ENCODE measurements around the gene BCKDHB.
"Not testable (repeated sequence)": the region's sequence is repeated elsewhere in the genome, so short reads cannot be mapped to it uniquely, and the experiment has no call there.

BCKDHB gene

DNA sequence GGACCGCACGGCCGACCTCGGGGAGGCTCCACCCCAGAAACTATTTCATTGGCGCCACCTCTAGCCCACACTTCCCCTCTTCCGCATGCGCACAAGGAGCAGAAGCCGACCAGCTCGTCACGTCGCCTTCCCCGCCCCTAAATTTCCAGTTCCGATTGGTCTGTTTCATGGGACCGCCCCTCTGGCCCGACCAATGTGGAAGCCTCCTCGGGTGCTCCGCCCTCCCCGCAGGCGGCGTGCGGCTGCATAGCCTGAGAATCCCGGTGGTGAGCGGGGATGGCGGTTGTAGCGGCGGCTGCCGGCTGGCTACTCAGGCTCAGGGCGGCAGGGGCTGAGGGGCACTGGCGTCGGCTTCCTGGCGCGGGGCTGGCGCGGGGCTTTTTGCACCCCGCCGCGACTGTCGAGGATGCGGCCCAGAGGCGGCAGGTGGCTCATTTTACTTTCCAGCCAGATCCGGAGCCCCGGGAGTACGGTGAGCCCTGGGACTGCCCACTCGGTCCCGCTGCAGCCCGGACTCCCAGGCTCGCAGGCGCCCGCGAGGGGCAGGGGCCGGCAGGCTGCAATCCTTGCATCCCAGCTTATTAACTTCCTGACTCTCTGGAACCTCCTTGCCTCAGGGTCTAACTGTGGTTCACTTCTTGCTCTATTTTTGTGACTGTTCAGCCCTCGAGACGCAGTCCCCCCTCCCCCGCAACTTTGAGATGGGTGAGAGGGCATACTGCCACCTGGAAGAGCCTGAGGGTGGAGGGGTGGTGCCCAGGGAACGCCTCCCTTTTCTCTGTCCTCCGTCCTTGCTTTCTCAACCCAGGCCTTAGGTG, at the start of gene BCKDHB:
BCKDHB (plus strand) TSS at position 254 of the 818 bp plus-strand sequence; CDS start at position 277, 23 bp downstream.
- peak; percentile 99 for DNase-seq (ENCODE audit: low read depth, low spot score)

GRCh38 chr6:80060774-80061173, 45.7 kb upstream of the BCKDHB start:
- DNase-seq (ENCODE audit: low read depth, low spot score), result no peak

- not testable (repeated sequence) for DNase-seq (ENCODE audit: low read depth, low spot score)
Observed at GRCh38 chr6:80068146-80068545, 38.3 kb upstream of the BCKDHB start.

DNA sequence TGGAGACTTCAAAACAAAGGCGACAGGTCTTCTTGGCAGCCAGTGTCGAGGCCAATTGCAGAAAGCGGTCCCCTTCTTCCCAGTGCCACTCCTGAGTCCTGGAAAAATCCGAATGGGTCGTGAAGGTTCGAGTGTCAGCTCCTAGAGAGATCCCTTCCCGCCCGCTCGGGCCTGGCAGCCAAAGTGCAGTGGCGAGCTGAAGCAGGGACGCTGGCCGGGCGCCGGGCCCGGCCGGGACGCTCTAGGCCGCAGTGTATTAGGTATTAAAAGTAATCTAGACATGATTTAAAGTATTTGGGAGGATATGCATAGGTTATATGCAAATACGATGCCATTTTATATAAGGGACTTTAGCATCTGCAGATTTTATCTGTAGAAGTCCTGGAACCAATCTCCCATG, 36.0 kb upstream of the BCKDHB start:
- DNase-seq (ENCODE audit: low read depth, low spot score), result not testable (repeated sequence)

DNA sequence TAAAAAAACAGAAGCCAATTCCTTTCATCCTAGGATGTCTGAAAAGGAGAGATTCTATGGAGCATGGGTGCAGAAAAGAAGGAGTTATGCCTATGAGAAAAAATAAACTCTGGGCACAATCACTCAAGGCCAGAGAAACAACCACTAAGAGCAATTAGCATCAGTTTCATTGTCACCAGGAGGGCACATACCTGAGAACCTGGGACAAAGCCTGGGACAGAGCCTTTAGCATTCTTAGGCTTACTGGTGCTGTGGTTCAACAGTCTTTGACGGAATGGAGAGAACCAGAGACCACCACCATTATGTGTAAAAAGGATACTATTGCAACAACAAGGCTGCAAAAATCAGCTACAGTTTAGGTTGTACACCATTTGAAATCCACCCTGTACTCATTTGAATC, 29.4 kb upstream of the BCKDHB start:
- DNase-seq (ENCODE audit: low read depth, low spot score), result no peak

- DNase-seq (ENCODE audit: low read depth, low spot score), result no peak
Observed at GRCh38 chr6:80088637-80089036, 17.8 kb upstream of the BCKDHB start.

GRCh38 chr6:80091506-80091905, 15.0 kb upstream of the BCKDHB start:
- DNase-seq (ENCODE audit: low read depth, low spot score), result no peak

- no peak for DNase-seq (ENCODE audit: low read depth, low spot score)
Observed at GRCh38 chr6:80094017-80094416, 12.5 kb upstream of the BCKDHB start.

DNA sequence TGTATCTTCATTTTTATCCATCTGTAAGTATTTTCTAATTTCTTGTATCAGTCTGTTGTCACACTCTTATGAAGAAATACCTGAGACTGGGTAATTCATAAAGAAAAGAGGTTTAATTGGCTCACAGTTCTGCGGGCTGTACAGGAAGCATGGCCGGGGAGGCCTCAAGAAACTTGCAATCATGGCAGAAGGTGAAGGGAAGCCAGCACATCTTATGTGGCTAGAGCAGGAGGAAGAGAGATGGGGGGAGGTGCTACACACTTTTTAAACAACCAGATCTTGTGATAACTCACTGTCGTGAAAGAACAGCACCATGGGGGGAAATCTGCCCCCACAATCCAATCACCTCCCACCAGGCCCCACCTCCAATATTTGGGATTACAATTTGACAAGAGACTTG, 10.9 kb upstream of the BCKDHB start:
- no peak for DNase-seq (ENCODE audit: low read depth, low spot score)

- DNase-seq (ENCODE audit: low read depth, low spot score), result no peak
Observed at GRCh38 chr6:80098392-80098791, 8.1 kb upstream of the BCKDHB start.

GRCh38 chr6:80104520-80104919, 2.0 kb upstream of the BCKDHB start:
- DNase-seq (ENCODE audit: low read depth, low spot score), result no peak

DNA sequence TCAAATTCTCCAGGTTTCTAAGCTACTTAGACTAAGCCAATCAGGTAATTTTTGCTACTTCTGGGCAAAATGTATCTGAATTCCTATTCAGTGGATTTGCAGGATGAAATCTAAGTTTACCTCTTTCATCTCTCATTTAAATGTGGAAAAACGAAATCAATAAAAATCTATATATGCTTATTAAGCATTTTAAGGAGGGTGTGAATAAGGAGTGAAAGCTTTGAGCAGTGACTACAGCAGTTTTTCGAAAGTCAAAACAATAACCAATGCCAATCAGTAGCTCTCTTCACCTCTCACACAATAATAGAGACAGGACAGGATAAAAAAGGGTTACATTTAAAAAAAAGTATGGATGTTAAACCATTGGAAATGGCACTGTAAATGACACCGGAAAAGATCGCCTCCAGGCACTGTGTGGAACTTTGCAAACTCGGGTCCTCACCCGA, 476 bp upstream of the BCKDHB start:
- no peak for DNase-seq (ENCODE audit: low read depth, low spot score)

DNA sequence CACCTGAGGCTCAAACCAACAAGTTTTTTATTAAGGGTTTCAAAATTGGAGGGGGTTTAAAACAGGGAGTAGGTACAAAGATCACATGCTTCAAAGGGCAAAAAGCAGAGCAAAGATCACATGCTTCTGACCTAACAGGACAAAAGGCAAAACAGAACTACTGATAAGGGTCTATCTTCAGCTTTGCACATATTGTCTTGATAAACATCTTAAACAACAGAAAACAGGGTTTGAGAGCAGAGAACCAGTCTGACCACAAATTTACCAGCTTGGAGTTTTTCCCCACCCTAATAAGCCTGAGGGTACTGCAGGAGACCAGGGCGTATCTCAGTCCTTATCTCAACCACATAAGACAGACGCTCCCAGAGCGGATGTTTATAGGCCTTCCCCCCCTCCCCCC, 16.1 kb downstream of the BCKDHB start:
- DNase-seq (ENCODE audit: low read depth, low spot score), result not testable (repeated sequence)

GRCh38 chr6:80126657-80127345, 20.3 kb downstream of the BCKDHB start:
- DNase-seq (ENCODE audit: low read depth, low spot score), result no peak

- DNase-seq (ENCODE audit: low read depth, low spot score), result no peak
Observed at GRCh38 chr6:80129485-80129884, 23.0 kb downstream of the BCKDHB start.

- no peak for DNase-seq (ENCODE audit: low read depth, low spot score)
Observed at GRCh38 chr6:80133020-80133419, 26.5 kb downstream of the BCKDHB start.

DNA sequence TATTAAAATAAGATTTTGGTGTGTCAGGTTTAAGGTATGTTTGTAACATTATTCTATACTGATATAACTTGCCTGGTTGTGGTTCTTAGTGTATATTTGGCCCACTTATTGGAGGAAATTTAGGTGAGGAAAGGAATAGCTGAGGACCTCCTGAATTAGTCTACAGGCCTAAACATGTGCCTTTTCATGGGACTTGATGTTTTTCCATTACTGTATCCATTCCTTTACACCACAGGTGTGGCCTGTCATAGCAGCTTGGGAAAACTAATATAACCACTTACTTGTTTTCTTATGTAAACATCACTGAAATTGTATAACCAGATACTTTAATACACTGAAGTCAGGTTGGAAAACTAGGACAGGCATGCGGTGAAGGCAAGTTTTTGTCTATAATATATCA, 27.6 kb downstream of the BCKDHB start:
- no peak for DNase-seq (ENCODE audit: low read depth, low spot score)

DNA sequence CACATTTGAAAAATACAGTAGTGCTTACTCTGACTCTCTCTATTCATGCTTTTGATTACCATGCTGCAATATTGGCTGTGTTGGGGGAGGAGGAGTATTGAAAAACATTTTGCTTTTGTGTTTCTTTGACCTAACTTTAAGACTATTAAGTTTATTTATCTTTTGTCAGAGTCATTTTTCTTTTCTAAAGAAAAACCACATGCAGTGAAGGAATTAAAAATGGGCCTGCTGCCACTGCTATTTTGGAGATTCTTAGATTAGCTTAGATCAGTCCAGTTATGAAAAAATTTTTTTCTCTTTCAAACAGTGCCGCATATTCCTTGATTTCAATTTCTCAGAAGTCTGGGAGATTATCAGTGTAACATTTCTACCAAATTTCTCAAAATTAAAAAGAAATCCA, 36.1 kb downstream of the BCKDHB start:
- DNase-seq (ENCODE audit: low read depth, low spot score), result no peak

- no peak for DNase-seq (ENCODE audit: low read depth, low spot score)
Observed at GRCh38 chr6:80143419-80143937, 37.0 kb downstream of the BCKDHB start.

GRCh38 chr6:80144753-80145315, 38.4 kb downstream of the BCKDHB start:
- DNase-seq (ENCODE audit: low read depth, low spot score), result no peak

DNA sequence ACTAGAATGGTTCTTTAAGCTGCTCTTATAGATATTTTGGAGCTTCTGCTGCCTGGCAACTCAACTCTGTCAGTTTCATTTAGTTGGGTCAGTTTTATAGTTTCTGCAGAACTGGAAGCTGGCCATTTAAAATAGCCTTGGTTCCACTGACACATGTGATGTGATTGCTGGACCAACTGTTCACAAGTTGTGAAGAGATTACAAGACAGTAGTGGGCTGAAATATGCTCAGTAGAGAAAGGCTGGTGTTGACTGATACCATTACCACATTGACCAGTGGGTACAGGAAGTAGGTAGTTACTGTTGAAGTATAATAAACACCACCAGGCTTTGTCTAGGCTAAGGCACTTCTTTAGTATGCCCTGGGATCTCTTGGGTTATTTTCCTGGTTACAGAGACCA, 39.0 kb downstream of the BCKDHB start:
- DNase-seq (ENCODE audit: low read depth, low spot score), result no peak

DNA sequence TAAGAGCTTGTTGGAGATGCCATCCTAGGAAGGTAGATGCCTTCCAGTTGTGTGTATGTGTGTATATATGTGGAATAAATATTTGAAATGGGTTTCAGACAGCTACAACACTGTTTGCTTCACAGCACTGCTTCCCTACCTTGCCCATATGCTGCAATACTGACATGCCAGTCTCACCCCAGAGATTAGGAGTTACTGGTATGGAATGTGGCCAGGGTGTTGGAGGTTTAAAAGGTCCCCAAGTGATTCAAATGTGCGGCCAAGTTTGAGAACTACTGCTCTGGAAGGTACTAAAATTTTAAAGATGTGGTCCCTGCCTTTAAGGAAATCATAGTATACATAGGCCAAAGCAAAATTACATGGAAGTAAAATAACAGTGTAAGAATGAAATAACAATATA, 39.5 kb downstream of the BCKDHB start:
- DNase-seq (ENCODE audit: low read depth, low spot score), result no peak
